HG03378 (cell line): ENCODE results near the gene SUN3.
"Not testable (repeated sequence)": the region's sequence is repeated elsewhere in the genome, so short reads cannot be mapped to it uniquely, and the experiment has no call there.

Experiments
- ATAC-seq: cut with Tn5 transposase; IDR thresholded peaks from one replicate; pipeline ENCODE4 v1.9.1; 2021; ENCODE audit warnings: mild to moderate bottlenecking, moderate library complexity; ENCODE audit not compliant: unreplicated experiment

SUN3 gene

GRCh38 chr7:48033922-48034321 lies 5.0 kb upstream of the SUN3 start:
- ATAC-seq, result no peak

GRCh38 chr7:48031111-48031510 lies 2.2 kb upstream of the SUN3 start:
- ATAC-seq, result no peak

GRCh38 chr7:48025624-48026023 lies 3.3 kb downstream of the SUN3 start:
- no peak for ATAC-seq

- ATAC-seq, result no peak
Observed at GRCh38 chr7:48017674-48018073, 11.2 kb downstream of the SUN3 start.

- ATAC-seq, result no peak
Observed at GRCh38 chr7:48016641-48017040, 12.3 kb downstream of the SUN3 start.

- ATAC-seq, result no peak
Observed at GRCh38 chr7:48011951-48012350, 17.0 kb downstream of the SUN3 start.

GRCh38 chr7:48011323-48011722 lies 17.6 kb downstream of the SUN3 start:
- ATAC-seq, result no peak

- no peak for ATAC-seq
Observed at GRCh38 chr7:48009954-48010353, 19.0 kb downstream of the SUN3 start.

GRCh38 chr7:48009257-48009656 lies 19.6 kb downstream of the SUN3 start:
- no peak for ATAC-seq

GRCh38 chr7:48006866-48007265 lies 22.0 kb downstream of the SUN3 start:
- no peak for ATAC-seq

- ATAC-seq, result no peak
Observed at GRCh38 chr7:48004638-48005037, 24.3 kb downstream of the SUN3 start.

- ATAC-seq, result no peak
Observed at GRCh38 chr7:48004032-48004431, 24.9 kb downstream of the SUN3 start.

- ATAC-seq, result not testable (repeated sequence)
Observed at GRCh38 chr7:48000164-48000563, 28.7 kb downstream of the SUN3 start.

- no peak for ATAC-seq
Observed at GRCh38 chr7:47999413-47999812, 29.5 kb downstream of the SUN3 start.

GRCh38 chr7:47992446-47992845 lies 36.5 kb downstream of the SUN3 start:
- no peak for ATAC-seq

GRCh38 chr7:47991741-47992311 lies 37.1 kb downstream of the SUN3 start:
- peak; percentile 95 for ATAC-seq

- no peak for ATAC-seq
Observed at GRCh38 chr7:47991270-47991669, 37.6 kb downstream of the SUN3 start.

- no peak for ATAC-seq
Observed at GRCh38 chr7:47990592-47990991, 38.3 kb downstream of the SUN3 start.

- ATAC-seq, result not testable (repeated sequence)
Observed at GRCh38 chr7:47989607-47990400, 39.1 kb downstream of the SUN3 start.

- ATAC-seq, result no peak
Observed at GRCh38 chr7:47988496-47989386, 40.2 kb downstream of the SUN3 start.

- ATAC-seq, result no peak
Observed at GRCh38 chr7:47982610-47983009, 46.3 kb downstream of the SUN3 start.

- ATAC-seq, result not testable (repeated sequence)
Observed at GRCh38 chr7:47980648-47981047, 48.3 kb downstream of the SUN3 start.
